Ramos (cell line): ENCODE measurements around the gene CMSS1.
"Not testable (repeated sequence)": the region's sequence is repeated elsewhere in the genome, so short reads cannot be mapped to it uniquely, and the experiment has no call there.

Experiments
- in situ Hi-C: fragments of 300-500 bp; cut with MboI; formaldehyde crosslinking; loops from one replicate; pipeline ENCODE4 v1.14.3; 2022; ENCODE audit warnings: low sequenced_read_pairs; ENCODE audit not compliant: unreplicated experiment

CMSS1 gene

GRCh38 chr3:100087198-100087597 lies 269.5 kb downstream of the CMSS1 start:
- in situ Hi-C loops, result no loop called here

- in situ Hi-C loops, result no loop called here
Measured at GRCh38 chr3:100088735-100089368, 271.2 kb downstream of the CMSS1 start.

- in situ Hi-C loops, result no loop called here
Measured at GRCh38 chr3:100089812-100090668, 272.4 kb downstream of the CMSS1 start.

- in situ Hi-C loops, result no loop called here
Measured at GRCh38 chr3:100090669-100091005, 273.0 kb downstream of the CMSS1 start.

GRCh38 chr3:100093831-100094230 lies 276.2 kb downstream of the CMSS1 start:
- in situ Hi-C loops, result no loop called here

GRCh38 chr3:100096286-100096685 lies 278.6 kb downstream of the CMSS1 start:
- in situ Hi-C loops, result not testable (repeated sequence)

GRCh38 chr3:100096866-100097265 lies 279.2 kb downstream of the CMSS1 start:
- in situ Hi-C loops, result no loop called here

GRCh38 chr3:100097919-100098783 lies 280.5 kb downstream of the CMSS1 start:
- in situ Hi-C loops, result no loop called here

GRCh38 chr3:100098784-100099070 lies 281.1 kb downstream of the CMSS1 start:
- in situ Hi-C loops, result no loop called here

- in situ Hi-C loops, result no loop called here
Measured at GRCh38 chr3:100099621-100100020, 282.0 kb downstream of the CMSS1 start.

GRCh38 chr3:100100425-100100824 lies 282.8 kb downstream of the CMSS1 start:
- in situ Hi-C loops, result no loop called here

GRCh38 chr3:100102757-100103156 lies 285.1 kb downstream of the CMSS1 start:
- in situ Hi-C loops, result no loop called here

GRCh38 chr3:100103558-100104441 lies 286.1 kb downstream of the CMSS1 start:
- in situ Hi-C loops, result no loop called here

- in situ Hi-C loops, result no loop called here
Measured at GRCh38 chr3:100104442-100104798, 286.8 kb downstream of the CMSS1 start.

GRCh38 chr3:100104817-100105413 lies 287.3 kb downstream of the CMSS1 start:
- in situ Hi-C loops, result no loop called here

- in situ Hi-C loops, result no loop called here
Measured at GRCh38 chr3:100105501-100105900, 287.8 kb downstream of the CMSS1 start.

GRCh38 chr3:100106094-100106493 lies 288.4 kb downstream of the CMSS1 start:
- in situ Hi-C loops, result no loop called here

- in situ Hi-C loops, result no loop called here
Measured at GRCh38 chr3:100106531-100107141, 289.0 kb downstream of the CMSS1 start.

GRCh38 chr3:100107221-100107814 lies 289.7 kb downstream of the CMSS1 start:
- in situ Hi-C loops, result no loop called here
